Measurements from ENCODE around the gene PTPN22. TPM values are rescaled to one million over a fixed set of nuclear protein-coding genes. Genes with fewer than 3 reads are reported as not detected.
A peak's percentile ranks its signal among the peaks of the same experiment; 100 is the strongest.

The PTPN22 gene
- total RNA-seq, 2 experiments from 2014 or later: 54.0 to 56.0 TPM

DNA sequence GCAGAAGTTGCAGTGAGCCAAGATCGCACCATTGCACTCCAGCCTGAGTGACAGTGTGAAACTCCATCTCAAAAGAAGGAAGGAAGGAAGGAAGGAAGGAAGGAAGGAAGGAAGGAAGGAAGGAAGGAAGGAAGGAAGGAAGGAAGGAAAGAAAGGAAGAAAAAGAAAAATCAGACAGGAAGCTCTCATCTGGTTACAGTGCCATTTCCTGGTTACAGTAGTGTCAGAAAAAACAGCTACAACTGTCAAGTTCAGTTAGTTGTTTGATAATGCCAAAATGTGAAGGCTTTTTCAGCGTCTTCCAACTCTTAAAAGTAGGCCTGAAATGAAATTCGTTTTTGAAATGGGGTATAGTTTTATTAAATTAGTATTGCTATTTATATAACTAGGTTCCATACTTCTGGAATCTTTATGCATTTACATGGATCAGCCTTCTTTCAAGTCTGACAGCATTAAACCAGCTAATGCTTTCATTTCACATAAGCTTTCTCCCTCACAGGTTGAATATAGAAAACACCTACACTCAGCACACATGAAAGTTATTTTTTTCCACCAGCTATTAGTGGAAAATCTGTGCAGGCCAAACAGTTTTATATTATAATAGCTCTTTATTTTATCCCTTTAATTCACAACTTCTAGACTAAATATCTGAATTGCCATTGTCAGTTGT is 21.2 kb downstream of the PTPN22 start:
- Mint-ChIP-seq H3K27me3 (no peaks in the 10 kb centered on the region), H3K27ac (peak overlapping the region; percentile 88), H3K4me3 (no peak overlapping the region), H3K9me3 (peaks cover 2% of the 10 kb centered on the region), H3K36me3 (ENCODE audit: low read depth) (peaks cover 52% of the 10 kb centered on the region), H3K4me1 (ENCODE audit: low read depth) (peaks cover 25% of the 10 kb centered on the region)
- intact Hi-C loops (cut with micrococcal nuclease): no loop called here
- CTCF ChIA-PET: interaction anchor here (0.9 to 1.4 kb wide), 5 partner anchors 10 to 54 kb away, joined by 3 to 7 read pairs (median 5); partner anchors contain the start of gene AP4B1
- ATAC-seq: no peak
- TF ChIP-seq, protein P1, sequence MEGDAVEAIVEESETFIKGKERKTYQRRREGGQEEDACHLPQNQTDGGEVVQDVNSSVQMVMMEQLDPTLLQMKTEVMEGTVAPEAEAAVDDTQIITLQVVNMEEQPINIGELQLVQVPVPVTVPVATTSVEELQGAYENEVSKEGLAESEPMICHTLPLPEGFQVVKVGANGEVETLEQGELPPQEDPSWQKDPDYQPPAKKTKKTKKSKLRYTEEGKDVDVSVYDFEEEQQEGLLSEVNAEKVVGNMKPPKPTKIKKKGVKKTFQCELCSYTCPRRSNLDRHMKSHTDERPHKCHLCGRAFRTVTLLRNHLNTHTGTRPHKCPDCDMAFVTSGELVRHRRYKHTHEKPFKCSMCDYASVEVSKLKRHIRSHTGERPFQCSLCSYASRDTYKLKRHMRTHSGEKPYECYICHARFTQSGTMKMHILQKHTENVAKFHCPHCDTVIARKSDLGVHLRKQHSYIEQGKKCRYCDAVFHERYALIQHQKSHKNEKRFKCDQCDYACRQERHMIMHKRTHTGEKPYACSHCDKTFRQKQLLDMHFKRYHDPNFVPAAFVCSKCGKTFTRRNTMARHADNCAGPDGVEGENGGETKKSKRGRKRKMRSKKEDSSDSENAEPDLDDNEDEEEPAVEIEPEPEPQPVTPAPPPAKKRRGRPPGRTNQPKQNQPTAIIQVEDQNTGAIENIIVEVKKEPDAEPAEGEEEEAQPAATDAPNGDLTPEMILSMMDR (IDR thresholded peaks at IDR 0.05): no peak
- no peak for DNase-seq
- POLR2A ChIA-PET: interaction anchor here (0.7 to 1.5 kb wide), 3 partner anchors 10 to 79 kb away, joined by 3 to 4 read pairs (median 3); partner anchors contain the start of gene HIPK1

DNA sequence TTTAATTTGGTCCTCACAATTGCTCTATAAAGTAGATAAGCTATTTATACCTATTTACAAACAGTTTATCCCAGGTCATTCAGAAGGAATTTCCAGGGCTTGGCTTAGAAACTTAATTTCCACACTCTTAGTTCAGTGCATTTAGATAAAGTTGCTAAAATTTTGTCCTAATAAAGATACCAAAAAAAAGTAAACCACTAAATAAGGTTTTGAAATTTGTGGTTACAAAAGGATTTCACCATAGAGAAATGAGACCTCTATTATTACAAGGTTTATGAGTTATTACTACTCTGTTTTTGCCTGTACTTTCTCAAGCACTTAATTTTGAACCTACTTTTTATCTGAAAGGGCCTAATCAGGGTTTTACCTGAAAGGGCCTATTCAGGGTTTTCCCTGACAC is 22.4 kb downstream of the PTPN22 start:
- Mint-ChIP-seq H3K27me3 (no peaks in the 10 kb centered on the region), H3K4me1 (ENCODE audit: low read depth) (peaks cover 16% of the 10 kb centered on the region), H3K27ac (peak overlapping the region; percentile 52), H3K4me3 (no peak overlapping the region), H3K9me3 (peaks cover 2% of the 10 kb centered on the region), H3K36me3 (ENCODE audit: low read depth) (peaks cover 44% of the 10 kb centered on the region)
- ATAC-seq (no peak), DNase-seq (no peak)
- POLR2A ChIA-PET: interaction anchor here (1.3 to 1.5 kb wide), 3 partner anchors 8 to 19 kb away, joined by 3 to 4 read pairs (median 3); no protein-coding TSS in a partner anchor
- TF ChIP-seq, protein P1 (IDR thresholded peaks at IDR 0.05): no peak
- CTCF ChIA-PET: no interaction called here
- intact Hi-C loops (cut with micrococcal nuclease): no loop called here

DNA sequence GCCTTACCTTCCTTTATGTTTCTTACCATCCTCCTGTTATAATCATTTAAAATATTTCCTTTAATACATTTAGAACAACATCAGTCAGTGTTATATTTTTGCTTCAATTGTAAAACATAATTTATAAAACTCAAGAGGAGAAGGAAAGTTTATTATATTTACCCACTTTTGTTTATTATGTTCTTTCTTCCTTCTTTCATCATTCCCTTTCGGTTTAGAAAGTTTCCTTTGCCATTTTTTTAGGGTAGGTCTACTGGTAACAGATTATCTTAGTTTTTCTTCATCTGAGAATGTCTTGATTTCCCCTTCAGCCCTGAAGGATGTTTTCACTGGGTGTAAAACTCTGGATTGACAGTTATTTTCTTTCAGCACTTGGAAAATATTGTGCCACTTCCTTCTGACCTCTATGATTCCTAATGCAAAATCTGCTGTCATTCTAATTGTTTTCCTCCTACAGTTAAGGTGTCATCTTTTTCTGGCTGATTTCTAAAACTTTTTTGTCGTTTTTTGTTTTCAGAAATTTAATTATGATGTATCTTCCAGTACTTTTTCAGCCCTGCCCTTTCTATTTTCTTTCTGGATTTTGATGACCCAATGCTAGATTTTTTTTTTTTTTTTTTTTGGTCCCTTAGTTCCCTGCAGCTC is 25.0 kb downstream of the PTPN22 start:
- ATAC-seq: no peak
- Mint-ChIP-seq H3K4me3 (no peak overlapping the region), H3K4me1 (ENCODE audit: low read depth) (peaks cover 13% of the 10 kb centered on the region), H3K27me3 (no peaks in the 10 kb centered on the region), H3K36me3 (ENCODE audit: low read depth) (peaks cover 53% of the 10 kb centered on the region), H3K27ac (peak overlapping the region; percentile 21), H3K9me3 (peaks cover 2% of the 10 kb centered on the region)
- intact Hi-C loops (cut with micrococcal nuclease): no loop called here
- no peak for DNase-seq
- ChIA-PET CTCF (no interaction called here), POLR2A (no interaction called here)
- TF ChIP-seq, protein P1 (IDR thresholded peaks at IDR 0.05): no peak

DNA sequence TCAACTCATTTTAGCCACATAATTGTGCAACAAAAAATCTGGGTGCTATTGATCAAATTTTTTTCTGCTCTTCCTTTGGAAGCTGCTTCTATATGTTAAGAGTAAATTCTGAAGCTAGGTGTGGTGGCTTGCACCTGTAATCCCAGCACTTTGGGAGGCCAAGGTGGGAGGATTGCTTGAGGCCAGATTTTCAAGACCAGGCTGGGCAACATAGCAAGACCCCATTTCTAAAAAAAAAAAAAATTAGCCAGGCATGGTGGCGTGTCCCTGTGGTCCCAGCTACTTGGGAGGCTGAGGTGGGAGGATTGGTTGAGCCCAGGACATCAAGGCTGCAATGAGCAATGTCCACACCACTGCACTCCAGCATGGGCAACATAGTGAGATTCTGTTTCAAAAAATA is 35.0 kb downstream of the PTPN22 start:
- ATAC-seq (no peak), DNase-seq (no peak)
- Mint-ChIP-seq H3K9me3 (no peaks in the 10 kb centered on the region), H3K4me1 (ENCODE audit: low read depth) (peaks cover 8% of the 10 kb centered on the region), H3K4me3 (no peak overlapping the region), H3K27ac (no peak overlapping the region), H3K36me3 (ENCODE audit: low read depth) (peaks cover 48% of the 10 kb centered on the region), H3K27me3 (no peaks in the 10 kb centered on the region)
- ChIA-PET POLR2A (interaction anchor here (0.6 to 3.5 kb wide), 2 partner anchors 68 to 88 kb away, joined by 3 to 13 read pairs; partner anchors contain the start of gene AP4B1), CTCF (interaction anchor here (1.0 to 5.5 kb wide), 16 partner anchors 13 to 446 kb away, joined by 3 to 49 read pairs (median 12); partner anchors contain the start of genes AP4B1, DCLRE1B and HIPK1)
- intact Hi-C loops (cut with micrococcal nuclease): loop anchor here (5.0 kb wide), 1 partner anchor 66 kb away; the partner anchor contains the start of gene AP4B1
- TF ChIP-seq, protein P1 (IDR thresholded peaks at IDR 0.05): no peak
